Right lobe of liver (tissue), 6 donors: ENCODE measurements around the gene HADHB. TPM values are rescaled to one million over a fixed set of nuclear protein-coding genes. Genes with fewer than 3 reads are reported as not detected.
A peak's percentile ranks its signal among the peaks of the same experiment; 100 is the strongest.

Source experiments
- ATAC-seq, 4 donors: fragments of 200-7000 bp; cut with Tn5 transposase; one replicate each; pipeline ENCODE4 v1.9.1; 2020; ENCODE audit warnings: mild to moderate bottlenecking in 4 of 4, moderate library complexity in 4 of 4
- DNase-seq, 3 donors: peaks; one replicate each; pipeline ENCODE4 v3.0.0-alpha.2; 2020
- H3K27ac ChIP-seq, 3 donors: fragments of 200-600 bp; one replicate each; pipeline ENCODE4 v1.8.0; 2022
- H3K27me3 ChIP-seq, 2 donors: fragments of 200-600 bp; one replicate each; pipeline ENCODE4 v1.8.0; 2022
- H3K36me3 ChIP-seq, 4 donors: fragments of 200-600 bp; sonication (generic) in 1 of 4; one replicate each; pipeline versions ENCODE4 v1.5.1 to v1.8.0; 2017 to 2022; ENCODE audit warnings: control low read depth in 1 of 4
- H3K4me1 ChIP-seq, 4 donors: fragments of 200-600 bp; sonication (generic) in 1 of 4; one replicate each; pipeline versions ENCODE4 v1.5.1 to v1.8.0; 2017 to 2022; ENCODE audit warnings: control low read depth in 1 of 4
- H3K4me3 ChIP-seq, 3 donors: fragments of 200-600 bp; one replicate each; pipeline ENCODE4 v1.8.0; 2022
- H3K9me3 ChIP-seq, 4 donors: fragments of 200-600 bp; sonication (generic) in 1 of 4; one replicate each; pipeline versions ENCODE4 v1.5.1 to v1.8.0; 2017 to 2022; ENCODE audit warnings: control low read depth in 1 of 4
- CTCF ChIP-seq, 4 donors: fragments of 200-600 bp in 3 of 4; fragments of 450-650 bp in 1 of 4; IDR thresholded peaks; one replicate each; pipeline versions ENCODE4 v1.5.1 to v1.8.0; 2016 to 2022; ENCODE audit warnings: antibody characterized with exemption in 4 of 4, mild to moderate bottlenecking in 2 of 4
- POLR2A ChIP-seq: fragments of 450-650 bp; IDR thresholded peaks from one replicate; pipeline ENCODE4 v1.6.1; 2017; ENCODE audit warnings: antibody characterized with exemption, mild to moderate bottlenecking
- WGBS: methylation state at CpG from one replicate; pipeline ENCODE4 v1.1.6; 2018; ENCODE audit warnings: low coverage, low lambda C conversion rate; ENCODE audit not compliant: insufficient coverage; ENCODE audit errors: missing lambda C conversion rate; 5-methylcytosine and 5-hydroxymethylcytosine counted together
- intact Hi-C, 2 donors: fragments of 100-400 bp; cut with DNase I; formaldehyde crosslinking; loops; one replicate each; pipeline versions ENCODE4 v1.11.2 to v1.14.1; 2022
- total RNA-seq, 6 experiments: library from RNA; depleted of rRNA in 2 of 6; stranded (reverse); fragments of >200 nt in 2 of 6; fragmentation: NEBNext Ultra II Directional in 3 of 6; extraction: Animal tissue kit (Norgen Biotek cat#: 25700) in 3 of 6; gene quantifications; one replicate each; pipeline versions ENCODE4 v1.1.0 to v1.2.4, GENCODE V29; 2016 to 2023
- donor health status: DM: no; HTN: yes; CAD: no.
- donor health status: DM: no; HTN: no; CAD: no.
- donor health status: DM: no; HTN: no; CAD: no.
- donor health status: DM: no; HTN: yes; CAD: no.
- donor health status: DM: no; HTN: yes; CAD: no.

The HADHB gene
- total RNA-seq, 6 experiments from 2014 or later = 129 to 295 (median 219) TPM

GRCh38 chr2:26270373-26270772 lies 25.6 kb downstream of the HADHB start:
- intact Hi-C loops = no loop called here
- no peak overlapping the region for H3K4me3 ChIP-seq
- peaks cover 0 to 28% (median 12%) of the 10 kb centered on the region in 4 donors for H3K4me1 ChIP-seq
- ATAC-seq (no peak), DNase-seq (no peak)
- H3K36me3 ChIP-seq = no peaks in the 10 kb centered on the region
- H3K9me3 ChIP-seq = peaks cover 0 to 2% (median 0%) of the 10 kb centered on the region in 4 donors
- no peaks in the 10 kb centered on the region for H3K27me3 ChIP-seq
- no peak overlapping the region for H3K27ac ChIP-seq
- no peak for TF ChIP-seq POLR2A
- TF ChIP-seq CTCF (IDR thresholded peaks at IDR 0.05) = no peak

DNA sequence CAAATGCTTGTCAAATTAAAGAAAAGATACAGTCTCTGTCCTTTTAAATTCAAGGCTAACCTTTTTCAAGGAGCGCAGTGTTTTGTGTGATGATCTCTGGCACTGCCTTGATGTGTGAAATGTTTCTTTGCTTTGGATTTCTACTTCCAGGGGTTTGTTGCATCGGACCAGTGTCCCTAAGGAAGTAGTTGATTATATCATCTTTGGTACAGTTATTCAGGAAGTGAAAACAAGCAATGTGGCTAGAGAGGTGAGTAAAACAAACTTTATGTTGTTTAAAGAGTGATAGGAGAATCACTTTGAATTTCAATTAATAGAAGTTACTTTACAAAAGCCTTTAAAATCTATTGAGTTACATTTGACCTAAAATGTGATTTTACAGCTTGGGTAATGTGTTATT lies 28.8 kb downstream of the HADHB start:
- Histone ChIP-seq H3K36me3 (peaks cover 0 to 13% (median 6%) of the 10 kb centered on the region in 4 donors), H3K27ac (peak overlapping the region; percentile 7 to 37 (median 37)), H3K9me3 (peaks cover 0 to 2% (median 0%) of the 10 kb centered on the region in 4 donors), H3K4me1 (peaks cover 0 to 28% (median 13%) of the 10 kb centered on the region in 4 donors), H3K27me3 (no peaks in the 10 kb centered on the region), H3K4me3 (no peak overlapping the region)
- TF ChIP-seq POLR2A (no peak), CTCF (IDR thresholded peaks at IDR 0.05) (no peak)
- DNase-seq (no peak), ATAC-seq (peak in 1 of 4 donors; percentile 38)
- 26% methylated on average over 2 of the region's 2 CpGs for WGBS
- intact Hi-C loops = no loop called here

DNA sequence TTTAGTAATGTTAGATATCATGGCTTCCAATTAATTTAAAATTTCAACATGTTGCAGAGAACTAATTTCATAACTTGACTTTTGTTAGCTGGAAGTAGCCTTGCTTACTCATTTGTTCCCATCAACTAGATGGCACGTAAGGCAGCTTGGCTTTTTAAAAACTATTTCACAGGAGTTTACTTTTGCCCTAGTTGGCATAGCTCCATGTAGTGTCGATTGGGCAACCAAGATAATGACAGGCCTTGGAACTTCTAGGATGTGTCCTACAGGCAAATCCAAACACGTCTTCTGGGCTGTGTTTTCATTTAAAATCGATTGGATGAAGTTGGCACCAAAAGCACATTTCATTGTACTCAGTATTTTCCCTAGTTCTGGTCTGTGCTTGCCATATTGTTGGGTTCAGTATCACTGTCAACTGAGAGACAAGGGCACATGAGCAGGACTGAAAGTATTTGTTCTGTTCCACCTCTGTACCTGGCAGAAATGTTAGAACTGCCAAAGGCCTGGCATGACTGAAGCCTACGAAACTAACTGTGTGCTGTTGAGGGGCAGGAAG lies 29.4 kb downstream of the HADHB start:
- H3K36me3 ChIP-seq = peaks cover 0 to 20% (median 12%) of the 10 kb centered on the region in 4 donors
- TF ChIP-seq POLR2A = peak; percentile 56
- no peak for TF ChIP-seq CTCF (IDR thresholded peaks at IDR 0.05)
- intact Hi-C loops = no loop called here
- peak in 1 of 3 donors; percentile 88 for DNase-seq
- H3K9me3 ChIP-seq = peaks cover 0 to 2% (median 0%) of the 10 kb centered on the region in 4 donors
- no peaks in the 10 kb centered on the region for H3K27me3 ChIP-seq
- H3K4me3 ChIP-seq = no peak overlapping the region
- H3K4me1 ChIP-seq = peaks cover 0 to 28% (median 13%) of the 10 kb centered on the region in 4 donors
- WGBS = 8% methylated on average over 5 of the region's 5 CpGs
- ATAC-seq = peak; percentile 94 to 98 (median 96)
- peak overlapping the region; percentile 57 to 65 (median 58) for H3K27ac ChIP-seq

- WGBS = 84% methylated on average over 4 of the region's 4 CpGs
Measured at GRCh38 chr2:26276484-26277227, 31.9 kb downstream of the HADHB start.

More at GRCh38 chr2:26276484-26277227, 31.9 kb downstream of the HADHB start:
- ATAC-seq = no peak
- Histone ChIP-seq H3K4me1 (peaks cover 0 to 28% (median 13%) of the 10 kb centered on the region in 4 donors), H3K36me3 (peaks cover 0 to 45% (median 22%) of the 10 kb centered on the region in 4 donors), H3K27me3 (no peaks in the 10 kb centered on the region), H3K9me3 (peaks cover 0 to 2% (median 0%) of the 10 kb centered on the region in 4 donors), H3K27ac (no peak overlapping the region), H3K4me3 (no peak overlapping the region)
- TF ChIP-seq POLR2A (no peak), CTCF (IDR thresholded peaks at IDR 0.05) (no peak)
- DNase-seq = no peak
- intact Hi-C loops = no loop called here
